ENCODE measurements around the gene DLG1. TPM values are rescaled to one million over a fixed set of nuclear protein-coding genes. Genes with fewer than 3 reads are reported as not detected.

Gene DLG1
- total and polyA plus RNA-seq, 4 donors, result 12.7 to 51.2 (median 22.3) TPM

GRCh38 chr3:197068077-197068476 lies 230.3 kb downstream of the DLG1 start (continued):
- TF ChIP-seq CTCF (IDR thresholded peaks at IDR 0.05; ENCODE audit: low read depth, low read length, missing input control), result no peak
- TF ChIP-seq FOXA1 (IDR thresholded peaks at IDR 0.05), result no peak
- no peak for TF ChIP-seq SP1 (IDR thresholded peaks at IDR 0.05)
- TF ChIP-seq TAF1 (conservative IDR thresholded peaks at IDR 0.05), result no peak
- no peak for TF ChIP-seq RAD21 (IDR thresholded peaks at IDR 0.05)
- no peak for TF ChIP-seq MAX (IDR thresholded peaks at IDR 0.05)
- no peak for TF ChIP-seq HNF4A (conservative IDR thresholded peaks at IDR 0.05)

- no peaks in the 10 kb centered on the region for H3K27me3 ChIP-seq (ENCODE audit: control insufficient read depth in 4 of 4, insufficient read depth in 4 of 4, low read length in 3 of 4)
- no peak overlapping the region for H3K27ac ChIP-seq (ENCODE audit: low read depth in 1 of 2, low read length in 2 of 2)
- H3K36me3 ChIP-seq (ENCODE audit: control insufficient read depth in 4 of 4, insufficient read depth in 3 of 4, low read depth in 1 of 4, low read length in 3 of 4), result peaks cover 0 to 24% (median 10%) of the 10 kb centered on the region in 4 donors
- no peaks in the 10 kb centered on the region for H3K9me3 ChIP-seq (ENCODE audit: control insufficient read depth in 4 of 4, low read length in 3 of 4)
- H3K4me1 ChIP-seq (ENCODE audit: control insufficient read depth in 4 of 4, insufficient read depth in 4 of 4, low read length in 3 of 4), result no peaks in the 10 kb centered on the region
- WGBS, result 97% methylated on average over 1 of the region's 1 CpG
- no peak for DNase-seq (ENCODE audit: low spot score)
- H3K9ac ChIP-seq (ENCODE audit: low read depth in 1 of 2, low read length in 2 of 2), result no peak overlapping the region
- TF ChIP-seq FOXA1 (IDR thresholded peaks at IDR 0.05) (no peak), JUND (IDR thresholded peaks at IDR 0.05) (no peak), YY1 (IDR thresholded peaks at IDR 0.05) (no peak), RAD21 (IDR thresholded peaks at IDR 0.05) (no peak), MAX (IDR thresholded peaks at IDR 0.05) (no peak), RXRA (IDR thresholded peaks at IDR 0.05) (no peak)
- no peak overlapping the region for H3K4me3 ChIP-seq (ENCODE audit: low read depth in 1 of 3, low read length in 3 of 3)
These were observed 233.6 kb downstream of the DLG1 start for GRCh38 chr3:197064771-197065170.

- H3K27ac ChIP-seq (ENCODE audit: low read depth in 1 of 2, low read length in 2 of 2), result no peak overlapping the region
- H3K4me1 ChIP-seq (ENCODE audit: control insufficient read depth in 4 of 4, insufficient read depth in 4 of 4, low read length in 3 of 4), result no peaks in the 10 kb centered on the region
- no peaks in the 10 kb centered on the region for H3K9me3 ChIP-seq (ENCODE audit: control insufficient read depth in 4 of 4, low read length in 3 of 4)
- no peak overlapping the region for H3K9ac ChIP-seq (ENCODE audit: low read depth in 1 of 2, low read length in 2 of 2)
- no peak for TF ChIP-seq GABPA (IDR thresholded peaks at IDR 0.05 in 1 of 2, conservative IDR thresholded peaks at IDR 0.05 in 1 of 2)
- no peak for TF ChIP-seq SP1 (IDR thresholded peaks at IDR 0.05)
- TF ChIP-seq EGR1 (IDR thresholded peaks at IDR 0.05; ENCODE audit: low read depth in 2 of 2), result no peak
- no peak for TF ChIP-seq CTCF (IDR thresholded peaks at IDR 0.05; ENCODE audit: low read depth, low read length, missing input control)
- TF ChIP-seq JUND (IDR thresholded peaks at IDR 0.05), result no peak
- TF ChIP-seq FOXA2 (IDR thresholded peaks at IDR 0.05), result no peak
- no peak for TF ChIP-seq ZBTB33 (IDR thresholded peaks at IDR 0.05)
- no peak for TF ChIP-seq YY1 (IDR thresholded peaks at IDR 0.05)
- TF ChIP-seq NR2F2 (IDR thresholded peaks at IDR 0.05), result no peak
- no peak for TF ChIP-seq ATF3 (IDR thresholded peaks at IDR 0.05)
- TF ChIP-seq RXRA (IDR thresholded peaks at IDR 0.05), result no peak
- no peak for TF ChIP-seq HNF4A (conservative IDR thresholded peaks at IDR 0.05)
- TF ChIP-seq RAD21 (IDR thresholded peaks at IDR 0.05), result no peak
- TF ChIP-seq HNF4G (IDR thresholded peaks at IDR 0.05), result no peak
- no peak for TF ChIP-seq MAX (IDR thresholded peaks at IDR 0.05)
- TF ChIP-seq REST (IDR thresholded peaks at IDR 0.05), result no peak
- no peak for TF ChIP-seq FOXA1 (IDR thresholded peaks at IDR 0.05)
- TF ChIP-seq TAF1 (conservative IDR thresholded peaks at IDR 0.05), result no peak
- no peak for DNase-seq (ENCODE audit: low spot score)
- WGBS, result 90% methylated on average over 4 of the region's 4 CpGs
- no peaks in the 10 kb centered on the region for H3K27me3 ChIP-seq (ENCODE audit: control insufficient read depth in 4 of 4, insufficient read depth in 4 of 4, low read length in 3 of 4)
- H3K36me3 ChIP-seq (ENCODE audit: control insufficient read depth in 4 of 4, insufficient read depth in 3 of 4, low read depth in 1 of 4, low read length in 3 of 4), result peaks cover 0 to 36% (median 17%) of the 10 kb centered on the region in 4 donors
- no peak overlapping the region for H3K4me3 ChIP-seq (ENCODE audit: low read depth in 1 of 3, low read length in 3 of 3)
These were observed 236.0 kb downstream of the DLG1 start for GRCh38 chr3:197062446-197062845.

Measured in liver (tissue), 9 donors.